ENCODE measurements around the gene HOXA11.
A peak's percentile ranks its signal among the peaks of the same experiment; 100 is the strongest.

HOXA11 gene

GRCh38 chr7:27212497-27213432 lies 27.7 kb upstream of the HOXA11 start:
- CTCF ChIA-PET = no interaction called here
- DNase-seq = no peak
- peaks cover 97% of the 10 kb centered on the region for H3K27me3 Mint-ChIP-seq
- H3K27ac Mint-ChIP-seq = no peak overlapping the region
- H3K9me3 Mint-ChIP-seq = no peaks in the 10 kb centered on the region
- H3K4me3 Mint-ChIP-seq = no peak overlapping the region
- H3K36me3 Mint-ChIP-seq = no peaks in the 10 kb centered on the region
- H3K4me1 Mint-ChIP-seq = peaks cover 7% of the 10 kb centered on the region

DNA sequence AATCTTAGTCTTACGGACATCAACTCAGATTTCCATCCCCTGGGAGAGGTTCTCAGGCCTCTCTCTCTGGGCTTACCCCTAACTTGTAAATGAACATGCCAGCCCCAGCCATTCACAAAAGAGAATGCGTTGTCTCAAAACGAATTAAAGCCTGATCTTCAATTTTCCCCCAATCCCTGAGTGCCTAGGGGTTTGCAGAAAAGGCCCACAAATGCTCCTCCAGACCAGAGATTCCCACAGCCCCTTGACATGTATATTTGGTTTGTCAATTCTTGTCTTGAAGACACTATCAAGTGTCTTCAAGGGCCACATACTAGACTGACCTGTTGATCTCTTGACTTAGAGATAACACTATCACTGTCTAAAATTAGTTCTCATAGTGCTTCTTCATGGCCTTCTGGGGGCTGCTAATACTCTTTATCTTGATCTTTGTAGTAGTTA lies 26.8 kb upstream of the HOXA11 start:
- DNase-seq = no peak
- H3K4me1 Mint-ChIP-seq = peaks cover 7% of the 10 kb centered on the region
- H3K36me3 Mint-ChIP-seq = no peaks in the 10 kb centered on the region
- H3K27me3 Mint-ChIP-seq = peaks cover 99% of the 10 kb centered on the region
- H3K4me3 Mint-ChIP-seq = no peak overlapping the region
- H3K27ac Mint-ChIP-seq = no peak overlapping the region
- H3K9me3 Mint-ChIP-seq = no peaks in the 10 kb centered on the region
- CTCF ChIA-PET = interaction anchor here (1.2 to 5.0 kb wide), 6 partner anchors 11 to 708 kb away, joined by 3 to 33 read pairs (median 7); no protein-coding TSS in a partner anchor

- Mint-ChIP-seq H3K9me3 (no peaks in the 10 kb centered on the region), H3K27ac (no peak overlapping the region)
These were observed 26.0 kb upstream of the HOXA11 start for GRCh38 chr7:27211084-27211446.

DNA sequence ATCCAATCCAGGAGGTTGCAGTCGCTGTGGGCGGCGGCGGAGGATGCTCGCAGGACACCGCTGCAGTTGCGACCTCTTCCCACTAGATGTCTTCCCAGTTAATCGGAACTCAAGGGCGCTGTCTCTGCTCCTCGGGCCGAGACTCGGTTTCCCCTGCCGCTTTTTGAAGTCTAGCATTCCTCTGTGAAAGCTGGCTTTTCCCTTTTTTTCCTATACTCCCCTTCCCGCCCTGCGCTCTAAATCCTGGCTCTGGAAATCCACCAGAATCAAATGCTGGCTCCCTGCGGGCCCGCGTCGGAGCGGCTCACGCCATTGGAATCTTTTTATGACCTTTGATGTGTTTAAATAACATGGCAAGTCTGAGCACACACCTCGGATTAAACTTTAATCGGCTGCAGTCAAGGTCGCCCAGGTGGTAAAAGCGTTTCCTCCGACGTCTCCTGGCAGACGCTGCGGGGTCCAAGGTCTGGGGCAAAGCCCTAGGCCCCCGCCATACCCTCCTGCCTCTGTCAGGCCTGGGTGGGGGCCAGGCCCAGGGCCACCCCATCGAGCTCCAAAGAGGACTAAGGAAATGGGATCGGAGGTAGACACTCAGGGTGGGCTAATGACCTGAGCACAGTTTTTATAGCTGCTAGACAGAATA lies 25.5 kb upstream of the HOXA11 start:
- peaks cover 99% of the 10 kb centered on the region for H3K27me3 Mint-ChIP-seq
- peak overlapping the region; percentile 2 for H3K4me3 Mint-ChIP-seq
- peak overlapping the region; percentile 40 for H3K27ac Mint-ChIP-seq
- DNase-seq = peak; percentile 57
- CTCF ChIA-PET = interaction anchor here (0.6 to 5.0 kb wide), 17 partner anchors 8 to 810 kb away, joined by 3 to 33 read pairs (median 5); partner anchors contain the start of gene EVX1
- H3K36me3 Mint-ChIP-seq = no peaks in the 10 kb centered on the region
- H3K9me3 Mint-ChIP-seq = no peaks in the 10 kb centered on the region
- peaks cover 8% of the 10 kb centered on the region for H3K4me1 Mint-ChIP-seq

More at GRCh38 chr7:27211084-27211446, 26.0 kb upstream of the HOXA11 start:
- Mint-ChIP-seq H3K4me1 (peaks cover 7% of the 10 kb centered on the region), H3K4me3 (no peak overlapping the region), H3K36me3 (no peaks in the 10 kb centered on the region), H3K27me3 (peaks cover 99% of the 10 kb centered on the region)
- DNase-seq = no peak
- CTCF ChIA-PET = interaction anchor here (0.6 to 5.0 kb wide), 13 partner anchors 8 to 809 kb away, joined by 3 to 33 read pairs (median 5); no protein-coding TSS in a partner anchor

GRCh38 chr7:27209933-27210440 lies 25.0 kb upstream of the HOXA11 start:
- Mint-ChIP-seq H3K36me3 (no peaks in the 10 kb centered on the region), H3K9me3 (no peaks in the 10 kb centered on the region), H3K4me1 (peaks cover 12% of the 10 kb centered on the region), H3K4me3 (no peak overlapping the region), H3K27ac (peak overlapping the region; percentile 40), H3K27me3 (peaks cover 99% of the 10 kb centered on the region)
- CTCF ChIA-PET = interaction anchor here (0.6 to 5.0 kb wide), 15 partner anchors 9 to 883 kb away, joined by 3 to 33 read pairs (median 5); partner anchors contain the start of genes EVX1 and HIBADH
- no peak for DNase-seq

- Mint-ChIP-seq H3K9me3 (no peaks in the 10 kb centered on the region), H3K27ac (no peak overlapping the region), H3K4me3 (no peak overlapping the region), H3K27me3 (peaks cover 99% of the 10 kb centered on the region), H3K36me3 (no peaks in the 10 kb centered on the region), H3K4me1 (peaks cover 12% of the 10 kb centered on the region)
- DNase-seq = no peak
- CTCF ChIA-PET = interaction anchor here (0.6 to 5.0 kb wide), 10 partner anchors 13 to 884 kb away, joined by 3 to 33 read pairs (median 6); partner anchors contain the start of gene HIBADH
These were observed 24.0 kb upstream of the HOXA11 start for GRCh38 chr7:27208998-27209397.

GRCh38 chr7:27207348-27207985 lies 22.4 kb upstream of the HOXA11 start:
- DNase-seq = no peak
- H3K27ac Mint-ChIP-seq = no peak overlapping the region
- CTCF ChIA-PET = interaction anchor here (0.7 to 5.0 kb wide), 5 partner anchors 11 to 889 kb away, joined by 3 to 33 read pairs (median 4); no protein-coding TSS in a partner anchor
- no peak overlapping the region for H3K4me3 Mint-ChIP-seq
- H3K27me3 Mint-ChIP-seq = peaks cover 99% of the 10 kb centered on the region
- no peaks in the 10 kb centered on the region for H3K9me3 Mint-ChIP-seq
- no peaks in the 10 kb centered on the region for H3K36me3 Mint-ChIP-seq
- peaks cover 12% of the 10 kb centered on the region for H3K4me1 Mint-ChIP-seq

GRCh38 chr7:27205325-27206280 lies 20.6 kb upstream of the HOXA11 start:
- Mint-ChIP-seq H3K36me3 (no peaks in the 10 kb centered on the region), H3K27me3 (peaks cover 99% of the 10 kb centered on the region), H3K27ac (no peak overlapping the region), H3K4me1 (peaks cover 23% of the 10 kb centered on the region), H3K4me3 (peak overlapping the region; percentile 5), H3K9me3 (no peaks in the 10 kb centered on the region)
- DNase-seq = no peak
- CTCF ChIA-PET = interaction anchor here (1.7 to 1.8 kb wide), 2 partner anchors 10 to 41 kb away, joined by 5 to 6 read pairs; no protein-coding TSS in a partner anchor

GRCh38 chr7:27204851-27205322 lies 19.9 kb upstream of the HOXA11 start:
- DNase-seq = no peak

DNA sequence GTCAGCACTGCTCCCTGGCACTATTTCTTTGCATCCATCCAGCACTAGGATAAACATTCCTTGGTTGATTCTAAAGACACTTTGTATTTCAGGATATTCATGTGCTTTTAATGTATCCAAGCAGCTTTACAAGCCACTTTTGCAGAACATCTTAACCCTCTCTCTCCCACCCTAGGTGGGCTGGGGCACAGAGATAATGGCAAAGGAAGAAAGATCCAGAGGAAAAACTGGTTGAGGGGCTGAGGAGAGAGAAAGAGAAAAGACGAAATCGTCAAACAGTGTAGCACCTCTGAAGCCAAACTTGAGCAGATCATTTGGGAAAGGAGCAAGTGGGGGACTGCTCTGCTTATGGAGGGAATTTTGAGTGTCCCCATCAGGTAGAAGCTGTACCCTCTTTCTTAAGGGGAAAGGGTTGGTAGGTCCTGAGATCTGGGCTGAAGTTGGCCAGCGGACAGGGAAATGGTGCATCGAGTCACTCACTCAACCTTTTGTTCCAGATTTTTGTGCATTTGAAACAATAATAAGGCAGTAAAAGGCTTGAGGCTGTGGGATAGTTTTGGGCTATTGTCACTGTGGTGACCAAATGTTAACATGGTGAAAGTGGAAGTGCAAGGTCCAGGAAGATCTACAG lies 19.0 kb upstream of the HOXA11 start:
- Mint-ChIP-seq H3K4me3 (no peak overlapping the region), H3K9me3 (no peaks in the 10 kb centered on the region), H3K36me3 (peaks cover 2% of the 10 kb centered on the region), H3K27me3 (peaks cover 97% of the 10 kb centered on the region), H3K27ac (no peak overlapping the region), H3K4me1 (peaks cover 24% of the 10 kb centered on the region)
- DNase-seq = no peak
- CTCF ChIA-PET = interaction anchor here (1.3 to 1.8 kb wide), 3 partner anchors 8 to 43 kb away, joined by 3 to 6 read pairs (median 5); no protein-coding TSS in a partner anchor

More at GRCh38 chr7:27204851-27205322, 19.9 kb upstream of the HOXA11 start:
- Mint-ChIP-seq H3K4me1 (peaks cover 24% of the 10 kb centered on the region), H3K4me3 (no peak overlapping the region), H3K27ac (peak overlapping the region; percentile 14), H3K27me3 (peaks cover 99% of the 10 kb centered on the region), H3K9me3 (no peaks in the 10 kb centered on the region), H3K36me3 (peaks cover under 1% of the 10 kb centered on the region)
- CTCF ChIA-PET = interaction anchor here (1.3 to 1.8 kb wide), 3 partner anchors 9 to 42 kb away, joined by 3 to 6 read pairs (median 5); no protein-coding TSS in a partner anchor

DNA sequence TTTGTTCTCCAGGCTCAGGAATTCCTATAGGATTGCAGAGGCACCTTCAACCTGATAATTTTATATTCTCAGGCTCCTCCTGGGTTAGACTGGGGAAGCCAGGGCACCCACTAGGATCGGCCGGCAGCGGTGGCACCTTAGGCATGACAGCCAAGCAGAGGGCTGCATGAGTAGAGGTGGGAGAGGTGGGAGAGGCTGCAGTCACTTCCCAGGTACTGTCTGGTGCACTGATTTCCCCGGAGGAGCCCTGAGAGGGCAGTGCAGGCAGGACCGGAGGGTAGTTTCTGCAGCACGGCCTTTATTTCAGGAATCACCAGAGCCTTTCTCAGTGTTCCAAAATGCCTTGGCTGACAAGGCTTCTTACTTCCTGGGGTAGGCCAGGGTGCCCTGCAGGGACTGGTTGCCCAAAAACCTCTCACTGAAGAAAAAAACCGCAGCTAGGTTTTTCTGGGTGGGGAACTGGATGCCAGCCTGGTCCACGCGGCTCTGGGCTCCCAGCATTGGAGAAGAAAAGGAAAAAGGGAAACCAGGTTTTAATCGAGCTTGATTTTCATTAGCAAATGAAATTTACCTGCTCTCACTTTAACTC lies 18.4 kb upstream of the HOXA11 start:
- H3K27ac Mint-ChIP-seq = no peak overlapping the region
- peaks cover 2% of the 10 kb centered on the region for H3K36me3 Mint-ChIP-seq
- H3K27me3 Mint-ChIP-seq = peaks cover 97% of the 10 kb centered on the region
- DNase-seq = no peak
- no peak overlapping the region for H3K4me3 Mint-ChIP-seq
- CTCF ChIA-PET = interaction anchor here (1.3 to 1.8 kb wide), 2 partner anchors 22 to 43 kb away, joined by 3 to 5 read pairs; no protein-coding TSS in a partner anchor
- H3K9me3 Mint-ChIP-seq = no peaks in the 10 kb centered on the region
- peaks cover 26% of the 10 kb centered on the region for H3K4me1 Mint-ChIP-seq

DNA sequence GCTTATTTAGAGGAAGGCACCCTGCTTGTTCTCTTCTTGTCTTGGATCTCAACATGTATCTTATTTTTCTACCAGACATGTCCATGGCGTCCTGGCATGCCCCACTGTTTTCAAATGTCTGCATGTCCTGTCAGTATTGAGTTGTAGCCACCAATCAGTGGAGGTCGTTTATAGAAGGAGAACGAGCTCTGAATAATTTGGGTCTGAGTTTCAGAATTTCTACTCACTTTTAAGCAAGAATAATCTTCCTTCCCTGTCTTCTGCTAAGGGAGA lies 17.8 kb upstream of the HOXA11 start:
- CTCF ChIA-PET = interaction anchor here (0.9 to 1.1 kb wide), 2 partner anchors 8 to 769 kb away, joined by 3 read pairs; no protein-coding TSS in a partner anchor
- peaks cover 97% of the 10 kb centered on the region for H3K27me3 Mint-ChIP-seq
- H3K27ac Mint-ChIP-seq = no peak overlapping the region
- no peaks in the 10 kb centered on the region for H3K9me3 Mint-ChIP-seq
- H3K4me1 Mint-ChIP-seq = peaks cover 26% of the 10 kb centered on the region
- H3K4me3 Mint-ChIP-seq = no peak overlapping the region
- DNase-seq = no peak
- peaks cover 2% of the 10 kb centered on the region for H3K36me3 Mint-ChIP-seq

Data from activated naive CD4-positive, alpha-beta T cell treated with anti-CD3 and anti-CD28 coated beads, Interleukin-2, amount 10 ng/mL, durations not matched to agents 7 days and 5 days (primary cell).